ENCODE measurements around the gene STX16.

GRCh38 chr20:58685988-58686387 is 34.9 kb downstream of the STX16 start:
- TF ChIP-seq, protein P1, sequence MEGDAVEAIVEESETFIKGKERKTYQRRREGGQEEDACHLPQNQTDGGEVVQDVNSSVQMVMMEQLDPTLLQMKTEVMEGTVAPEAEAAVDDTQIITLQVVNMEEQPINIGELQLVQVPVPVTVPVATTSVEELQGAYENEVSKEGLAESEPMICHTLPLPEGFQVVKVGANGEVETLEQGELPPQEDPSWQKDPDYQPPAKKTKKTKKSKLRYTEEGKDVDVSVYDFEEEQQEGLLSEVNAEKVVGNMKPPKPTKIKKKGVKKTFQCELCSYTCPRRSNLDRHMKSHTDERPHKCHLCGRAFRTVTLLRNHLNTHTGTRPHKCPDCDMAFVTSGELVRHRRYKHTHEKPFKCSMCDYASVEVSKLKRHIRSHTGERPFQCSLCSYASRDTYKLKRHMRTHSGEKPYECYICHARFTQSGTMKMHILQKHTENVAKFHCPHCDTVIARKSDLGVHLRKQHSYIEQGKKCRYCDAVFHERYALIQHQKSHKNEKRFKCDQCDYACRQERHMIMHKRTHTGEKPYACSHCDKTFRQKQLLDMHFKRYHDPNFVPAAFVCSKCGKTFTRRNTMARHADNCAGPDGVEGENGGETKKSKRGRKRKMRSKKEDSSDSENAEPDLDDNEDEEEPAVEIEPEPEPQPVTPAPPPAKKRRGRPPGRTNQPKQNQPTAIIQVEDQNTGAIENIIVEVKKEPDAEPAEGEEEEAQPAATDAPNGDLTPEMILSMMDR (conservative IDR thresholded peaks at IDR 0.05 in 1 of 2, IDR thresholded peaks at IDR 0.05 in 1 of 2; ENCODE audit: low read depth in 1 of 2, low read length in 2 of 2): no peak
- no peak for TF ChIP-seq EZH2 (IDR thresholded peaks at IDR 0.05; ENCODE audit: low read length, missing control alignments)
